ENCODE data around the gene LDLRAD2. TPM values are rescaled to one million over a fixed set of nuclear protein-coding genes. Genes with fewer than 3 reads are reported as not detected.

Gene LDLRAD2
- total and polyA plus RNA-seq, 9 of the 15 experiments (the other 6 are each of a cell fraction or from before 2014, with no cell fraction given), result 0.45 to 0.48 TPM; not detected in 7

GRCh38 chr1:21873174-21873573, 61.1 kb downstream of the LDLRAD2 start:
- no peaks in the 10 kb centered on the region for H3K79me2 ChIP-seq (ENCODE audit: control insufficient read depth, insufficient read depth, low read length)
- no peak for FAIRE-seq
- H3K9ac ChIP-seq (ENCODE audit: insufficient read depth in 1 of 2, low read depth in 2 of 2, low read length in 2 of 2), result peak overlapping the region in 1 of 2 experiments; percentile 36; a peak in 1 of 4 replicates
- POLR2A ChIA-PET, result interaction anchor here (0.6 kb wide), 1 partner anchor 24 kb away, joined by 3 read pairs; no protein-coding TSS in a partner anchor
- H4K20me1 ChIP-seq (replicated peaks; ENCODE audit: control insufficient read depth, insufficient read depth, low read length), result no peaks in the 10 kb centered on the region
- WGBS (ENCODE audit: insufficient coverage, low coverage, missing lambda C conversion rate), result 82% methylated on average over 8 of the region's 8 CpGs
- no peak overlapping the region for H3K4me3 ChIP-seq
- no peak for DNase-seq (ENCODE audit: extremely low read depth in 1 of 4, low spot score in 3 of 4)
- no peak for TF ChIP-seq RFX5 (IDR thresholded peaks at IDR 0.05; ENCODE audit: low read depth, low read length)
- TF ChIP-seq, protein P1, sequence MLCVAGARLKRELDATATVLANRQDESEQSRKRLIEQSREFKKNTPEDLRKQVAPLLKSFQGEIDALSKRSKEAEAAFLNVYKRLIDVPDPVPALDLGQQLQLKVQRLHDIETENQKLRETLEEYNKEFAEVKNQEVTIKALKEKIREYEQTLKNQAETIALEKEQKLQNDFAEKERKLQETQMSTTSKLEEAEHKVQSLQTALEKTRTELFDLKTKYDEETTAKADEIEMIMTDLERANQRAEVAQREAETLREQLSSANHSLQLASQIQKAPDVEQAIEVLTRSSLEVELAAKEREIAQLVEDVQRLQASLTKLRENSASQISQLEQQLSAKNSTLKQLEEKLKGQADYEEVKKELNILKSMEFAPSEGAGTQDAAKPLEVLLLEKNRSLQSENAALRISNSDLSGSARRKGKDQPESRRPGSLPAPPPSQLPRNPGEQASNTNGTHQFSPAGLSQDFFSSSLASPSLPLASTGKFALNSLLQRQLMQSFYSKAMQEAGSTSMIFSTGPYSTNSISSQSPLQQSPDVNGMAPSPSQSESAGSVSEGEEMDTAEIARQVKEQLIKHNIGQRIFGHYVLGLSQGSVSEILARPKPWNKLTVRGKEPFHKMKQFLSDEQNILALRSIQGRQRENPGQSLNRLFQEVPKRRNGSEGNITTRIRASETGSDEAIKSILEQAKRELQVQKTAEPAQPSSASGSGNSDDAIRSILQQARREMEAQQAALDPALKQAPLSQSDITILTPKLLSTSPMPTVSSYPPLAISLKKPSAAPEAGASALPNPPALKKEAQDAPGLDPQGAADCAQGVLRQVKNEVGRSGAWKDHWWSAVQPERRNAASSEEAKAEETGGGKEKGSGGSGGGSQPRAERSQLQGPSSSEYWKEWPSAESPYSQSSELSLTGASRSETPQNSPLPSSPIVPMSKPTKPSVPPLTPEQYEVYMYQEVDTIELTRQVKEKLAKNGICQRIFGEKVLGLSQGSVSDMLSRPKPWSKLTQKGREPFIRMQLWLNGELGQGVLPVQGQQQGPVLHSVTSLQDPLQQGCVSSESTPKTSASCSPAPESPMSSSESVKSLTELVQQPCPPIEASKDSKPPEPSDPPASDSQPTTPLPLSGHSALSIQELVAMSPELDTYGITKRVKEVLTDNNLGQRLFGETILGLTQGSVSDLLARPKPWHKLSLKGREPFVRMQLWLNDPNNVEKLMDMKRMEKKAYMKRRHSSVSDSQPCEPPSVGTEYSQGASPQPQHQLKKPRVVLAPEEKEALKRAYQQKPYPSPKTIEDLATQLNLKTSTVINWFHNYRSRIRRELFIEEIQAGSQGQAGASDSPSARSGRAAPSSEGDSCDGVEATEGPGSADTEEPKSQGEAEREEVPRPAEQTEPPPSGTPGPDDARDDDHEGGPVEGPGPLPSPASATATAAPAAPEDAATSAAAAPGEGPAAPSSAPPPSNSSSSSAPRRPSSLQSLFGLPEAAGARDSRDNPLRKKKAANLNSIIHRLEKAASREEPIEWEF (CRISPR knock-in tag; IDR thresholded peaks at IDR 0.05), result no peak
- TF ChIP-seq PML (IDR thresholded peaks at IDR 0.05; ENCODE audit: low read length), result no peak
- no peak for TF ChIP-seq ZNF408 (CRISPR knock-in tag; IDR thresholded peaks at IDR 0.05; ENCODE audit: low read depth)
- no peak for TF ChIP-seq SUPT5H (IDR thresholded peaks at IDR 0.05)
- no peak for TF ChIP-seq GATA2 (CRISPR knock-in tag; IDR thresholded peaks at IDR 0.05)
- no peak for TF ChIP-seq TOE1 (IDR thresholded peaks at IDR 0.05; ENCODE audit: borderline replicate concordance)
- no peak for TF ChIP-seq TOE1 (CRISPR knock-in tag; IDR thresholded peaks at IDR 0.05; ENCODE audit: borderline replicate concordance, low read depth)
- TF ChIP-seq TFE3 (CRISPR knock-in tag; IDR thresholded peaks at IDR 0.05), result no peak
- TF ChIP-seq ZNF146 (CRISPR knock-in tag; IDR thresholded peaks at IDR 0.05; ENCODE audit: unreplicated experiment), result no peak
- no peak for TF ChIP-seq ATF1 (CRISPR knock-in tag; IDR thresholded peaks at IDR 0.05)
- no peak for TF ChIP-seq ATF1 (tag; IDR thresholded peaks at IDR 0.05)
- in situ Hi-C loops (cut with MboI), result no loop called here
- no peaks in the 10 kb centered on the region for H3K27me3 ChIP-seq (ENCODE audit: control insufficient read depth in 2 of 2, insufficient read depth in 2 of 2, low read length in 2 of 2)
- no TSS peak for BruUV-seq (replicated peaks)
- H3K4me2 ChIP-seq (ENCODE audit: insufficient read depth, low read length), result no peak overlapping the region
- no peak for ATAC-seq
- intact Hi-C loops (cut with micrococcal nuclease), result no loop called here
- peaks cover 92% of the 10 kb centered on the region; the same call in 2 of the 3 replicates for H3K36me3 ChIP-seq (ENCODE audit: control insufficient read depth, insufficient read depth, low read length)
- H3K9me1 ChIP-seq (ENCODE audit: control insufficient read depth, insufficient read depth, low read length), result no peaks in the 10 kb centered on the region
- no peaks in the 10 kb centered on the region for H3K9me3 ChIP-seq (replicated peaks; ENCODE audit: control insufficient read depth, insufficient read depth, low read depth, low read length)
- CTCF ChIA-PET (ENCODE audit: low intra/inter-chr PET ratio), result no interaction called here
- no peak overlapping the region for H3K27ac ChIP-seq (ENCODE audit: extremely low read depth, low read depth, low read length)
- peaks cover 0 to 40% of the 10 kb centered on the region in 2 experiments; a peak in 2 of 5 replicates for H3K4me1 ChIP-seq (replicated peaks in 1 of 2; ENCODE audit: control insufficient read depth in 2 of 2, insufficient read depth in 2 of 2, low read length in 2 of 2)
- H2AFZ ChIP-seq (ENCODE audit: low read depth, low read length), result no peak overlapping the region

Measured in K562 (cell line).